Astrocyte (in vitro differentiated cells and primary cell): ENCODE data around the gene NAAA. TPM values are rescaled to one million over a fixed set of nuclear protein-coding genes. Genes with fewer than 3 reads are reported as not detected.

Experiments used
- DNase-seq: peaks from one replicate; pipeline ENCODE4 v3.0.0-alpha.2; 2010; ENCODE audit warnings: low read depth
- FAIRE-seq: peaks from 2 replicates; lab custom pipeline; 2011; peaks lifted over from hg19 to GRCh38; lab: Jason Lieb, UNC
- H2AFZ ChIP-seq: 2 replicates; pipeline ENCODE4 v1.6.0; 2012; ENCODE audit warnings: low read depth, low read length, inconsistent platforms
- H3K27ac ChIP-seq: 2 replicates; pipeline ENCODE4 v1.5.1; 2011; ENCODE audit warnings: low read depth, low read length, inconsistent platforms
- H3K27me3 ChIP-seq: 2 replicates; pipeline ENCODE4 v1.6.0; 2011; ENCODE audit warnings: low read length, inconsistent platforms; ENCODE audit not compliant: insufficient read depth
- H3K36me3 ChIP-seq: 2 replicates; pipeline ENCODE4 v1.5.1; 2011; ENCODE audit warnings: low read length, inconsistent platforms; ENCODE audit not compliant: insufficient read depth
- H3K4me1 ChIP-seq: 2 replicates; pipeline ENCODE4 v1.5.1; 2011; ENCODE audit warnings: low read length, inconsistent platforms; ENCODE audit not compliant: insufficient read depth
- H3K4me2 ChIP-seq: 2 replicates; pipeline ENCODE4 v1.6.0; 2012; ENCODE audit warnings: low read length, inconsistent platforms
- H3K4me3 ChIP-seq: 2 replicates; pipeline ENCODE4 v1.5.1; 2011; ENCODE audit warnings: low read depth, mild to moderate bottlenecking, low read length, inconsistent platforms; ENCODE audit not compliant: insufficient read depth
- H3K79me2 ChIP-seq: 2 replicates; pipeline ENCODE4 v1.6.0; 2012; ENCODE audit warnings: mild to moderate bottlenecking, low read length, inconsistent platforms; ENCODE audit not compliant: insufficient read depth
- H3K9ac ChIP-seq: 2 replicates; pipeline ENCODE4 v1.6.0; 2012; ENCODE audit warnings: mild to moderate bottlenecking, low read length, inconsistent platforms
- H3K9me3 ChIP-seq: 2 replicates; pipeline ENCODE4 v1.5.1; 2012; ENCODE audit warnings: low read depth, mild to moderate bottlenecking, low read length, inconsistent platforms; ENCODE audit not compliant: insufficient read depth
- H4K20me1 ChIP-seq: 2 replicates; pipeline ENCODE4 v1.6.0; 2012; ENCODE audit warnings: low read length, inconsistent platforms; ENCODE audit not compliant: insufficient read depth
- H3K27ac Mint-ChIP-seq: one replicate; pipeline ENCODE4 v1.8.0; 2021; ENCODE audit warnings: mild to moderate bottlenecking, mixed read lengths; ENCODE audit not compliant: unreplicated experiment
- H3K27me3 Mint-ChIP-seq: one replicate; pipeline ENCODE4 v1.8.0; 2021; ENCODE audit warnings: low read depth, mixed read lengths; ENCODE audit not compliant: unreplicated experiment
- H3K36me3 Mint-ChIP-seq: one replicate; pipeline ENCODE4 v1.8.0; 2021; ENCODE audit warnings: low read depth, mixed read lengths; ENCODE audit not compliant: unreplicated experiment
- H3K4me1 Mint-ChIP-seq: one replicate; pipeline ENCODE4 v1.8.0; 2021; ENCODE audit warnings: low read depth, mixed read lengths; ENCODE audit not compliant: unreplicated experiment
- H3K4me3 Mint-ChIP-seq: one replicate; pipeline ENCODE4 v1.8.0; 2021; ENCODE audit warnings: mild to moderate bottlenecking, moderate library complexity, mixed read lengths; ENCODE audit not compliant: unreplicated experiment
- H3K9me3 Mint-ChIP-seq: one replicate; pipeline ENCODE4 v1.8.0; 2021; ENCODE audit warnings: mild to moderate bottlenecking, mixed read lengths; ENCODE audit not compliant: unreplicated experiment
- CTCF ChIP-seq: IDR thresholded peaks from 2 replicates; pipeline ENCODE4 v1.5.1; 2011; ENCODE audit warnings: low read depth, mild to moderate bottlenecking, inconsistent platforms, low read length, moderate library complexity; ENCODE audit not compliant: insufficient read depth
- EZH2 ChIP-seq: IDR thresholded peaks from 2 replicates; pipeline ENCODE4 v1.6.1; 2012; ENCODE audit warnings: mild to moderate bottlenecking, low read length, inconsistent platforms; ENCODE audit not compliant: insufficient read depth
- total RNA-seq: library from RNA; stranded (reverse); gene quantifications from 2 replicates; pipeline ENCODE4 v1.2.1, GENCODE V29; 2021

NAAA gene
- total RNA-seq, 1 donor from 2014 or later = 13.5 TPM

- no peaks in the 10 kb centered on the region for H3K79me2 ChIP-seq
Measured at GRCh38 chr4:75892508-75892907, 48.3 kb downstream of the NAAA start.

GRCh38 chr4:75891611-75892010 is 49.2 kb downstream of the NAAA start:
- no peaks in the 10 kb centered on the region for H3K79me2 ChIP-seq
- H3K9me3 Mint-ChIP-seq = no peaks in the 10 kb centered on the region
- no peaks in the 10 kb centered on the region for H3K4me1 ChIP-seq
- H3K9ac ChIP-seq = no peak overlapping the region
- H3K27me3 Mint-ChIP-seq = peaks cover 3% of the 10 kb centered on the region
- no peak for DNase-seq
- no peaks in the 10 kb centered on the region for H3K9me3 ChIP-seq
- no peak overlapping the region for H3K4me2 ChIP-seq
- H3K4me1 Mint-ChIP-seq = no peaks in the 10 kb centered on the region
- H2AFZ ChIP-seq = no peak overlapping the region
- H3K4me3 ChIP-seq = no peak overlapping the region
- no peaks in the 10 kb centered on the region for H3K27me3 ChIP-seq
- H3K27ac Mint-ChIP-seq = no peak overlapping the region
- TF ChIP-seq EZH2 (no peak), CTCF (no peak)
- no peak overlapping the region for H3K4me3 Mint-ChIP-seq
- H4K20me1 ChIP-seq = no peaks in the 10 kb centered on the region
- no peak overlapping the region for H3K27ac ChIP-seq
- no peak for FAIRE-seq
- no peaks in the 10 kb centered on the region for H3K36me3 ChIP-seq
- no peaks in the 10 kb centered on the region for H3K36me3 Mint-ChIP-seq

More at GRCh38 chr4:75892508-75892907, 48.3 kb downstream of the NAAA start:
- H3K4me3 Mint-ChIP-seq = no peak overlapping the region
- no peaks in the 10 kb centered on the region for H3K36me3 Mint-ChIP-seq
- Histone ChIP-seq H3K9ac (no peak overlapping the region), H3K4me2 (no peak overlapping the region), H3K4me1 (no peaks in the 10 kb centered on the region), H3K4me3 (no peak overlapping the region), H2AFZ (no peak overlapping the region), H3K27me3 (no peaks in the 10 kb centered on the region), H3K9me3 (no peaks in the 10 kb centered on the region), H4K20me1 (no peaks in the 10 kb centered on the region), H3K27ac (no peak overlapping the region), H3K36me3 (no peaks in the 10 kb centered on the region)
- FAIRE-seq (no peak), DNase-seq (no peak)
- peaks cover 2% of the 10 kb centered on the region for H3K9me3 Mint-ChIP-seq
- H3K27me3 Mint-ChIP-seq = peaks cover 3% of the 10 kb centered on the region
- TF ChIP-seq EZH2 (no peak), CTCF (peak; percentile 11)
- H3K27ac Mint-ChIP-seq = no peak overlapping the region
- no peaks in the 10 kb centered on the region for H3K4me1 Mint-ChIP-seq

DNA sequence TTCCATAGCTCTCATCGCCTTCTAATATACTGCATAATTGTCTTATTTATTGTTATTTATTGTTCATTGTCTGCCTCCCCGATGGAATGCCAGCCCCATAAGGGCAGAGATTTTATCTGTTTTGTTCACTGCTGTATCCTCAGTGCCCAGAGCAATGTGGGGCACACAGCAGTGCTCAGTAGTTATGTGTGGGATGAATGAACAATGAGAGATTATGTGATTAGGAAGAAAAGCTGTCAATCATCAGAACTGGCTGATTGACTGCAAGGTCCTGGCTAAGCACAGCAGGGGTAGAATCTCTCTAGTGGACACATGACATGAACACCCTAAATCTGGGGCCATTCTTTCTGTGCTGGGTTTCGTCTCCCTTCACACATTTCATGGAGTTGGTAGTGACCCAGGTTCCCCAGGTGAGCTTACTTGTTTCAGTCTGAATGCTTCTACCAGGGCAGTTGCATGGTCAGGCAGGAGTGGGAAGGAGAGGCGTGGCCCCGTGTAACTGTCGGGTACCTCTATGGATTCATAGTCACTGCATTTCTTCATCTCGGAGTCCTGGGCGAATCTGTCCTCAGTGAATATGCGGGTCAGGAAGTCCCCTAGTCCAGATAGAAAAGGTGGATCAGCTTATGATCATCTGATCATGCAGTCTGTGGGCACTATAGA is 51.1 kb downstream of the NAAA start:
- FAIRE-seq (no peak), DNase-seq (no peak)
- Histone ChIP-seq H3K9ac (no peak overlapping the region), H3K4me1 (no peaks in the 10 kb centered on the region), H3K4me2 (no peak overlapping the region), H3K27me3 (no peaks in the 10 kb centered on the region), H3K4me3 (no peak overlapping the region), H3K79me2 (no peaks in the 10 kb centered on the region), H2AFZ (no peak overlapping the region), H3K9me3 (no peaks in the 10 kb centered on the region), H4K20me1 (no peaks in the 10 kb centered on the region), H3K27ac (no peak overlapping the region), H3K36me3 (no peaks in the 10 kb centered on the region)
- H3K27ac Mint-ChIP-seq = no peak overlapping the region
- H3K27me3 Mint-ChIP-seq = peaks cover 3% of the 10 kb centered on the region
- H3K4me1 Mint-ChIP-seq = no peaks in the 10 kb centered on the region
- H3K36me3 Mint-ChIP-seq = no peaks in the 10 kb centered on the region
- H3K4me3 Mint-ChIP-seq = no peak overlapping the region
- TF ChIP-seq EZH2 (no peak), CTCF (no peak)
- H3K9me3 Mint-ChIP-seq = no peaks in the 10 kb centered on the region
